ENCODE measurements around the gene CDC37L1.

DNA sequence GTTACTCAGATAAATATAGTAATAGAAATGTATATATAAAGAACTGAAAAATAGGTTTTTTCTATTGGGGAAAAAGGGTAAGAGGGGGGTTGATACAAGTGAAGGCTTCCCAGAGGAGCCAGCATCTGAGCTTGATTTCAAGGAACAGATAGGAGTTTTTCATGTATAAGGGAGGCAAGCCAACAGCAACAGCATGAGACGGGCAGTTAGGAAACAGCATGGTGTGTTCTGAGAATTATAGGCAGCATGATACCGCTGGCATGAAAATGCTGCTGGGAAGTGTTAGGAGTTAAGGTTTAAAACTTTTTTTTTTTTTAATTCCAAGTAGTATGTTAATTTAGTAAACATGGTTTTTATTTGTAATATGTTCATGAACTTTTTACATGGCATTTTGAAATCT is 9.7 kb downstream of the CDC37L1 start:
- TF ChIP-seq CTCF (IDR thresholded peaks at IDR 0.05) (no peak), POLR2AphosphoS5 (IDR thresholded peaks at IDR 0.05) (no peak), POLR2A (IDR thresholded peaks at IDR 0.05) (no peak)

Measured in transverse colon (tissue), 4 donors.